ENCODE results near the gene NUF2. TPM values are rescaled to one million over a fixed set of nuclear protein-coding genes. Genes with fewer than 3 reads are reported as not detected.

Gene NUF2
- total RNA-seq, 1 donor from 2014 or later: 1.0 TPM

GRCh38 chr1:163366555-163366954 is 44.8 kb downstream of the NUF2 start:
- Histone ChIP-seq H3K4me3 (ENCODE audit: low read length in 3 of 3) (no peak overlapping the region), H3K27ac (ENCODE audit: low read depth, low read length) (no peak overlapping the region), H3K4me1 (ENCODE audit: control insufficient read depth in 3 of 3, insufficient read depth in 3 of 3, low read length in 3 of 3) (no peaks in the 10 kb centered on the region), H3K27me3 (ENCODE audit: control insufficient read depth in 3 of 3, insufficient read depth in 3 of 3, low read length in 3 of 3) (no peaks in the 10 kb centered on the region), H3K9ac (ENCODE audit: low read depth in 1 of 3, low read length in 3 of 3) (no peak overlapping the region), H3K36me3 (ENCODE audit: control insufficient read depth in 3 of 3, insufficient read depth in 3 of 3, low read length in 3 of 3) (no peaks in the 10 kb centered on the region), H3K9me3 (ENCODE audit: control insufficient read depth in 3 of 3, low read length in 3 of 3) (no peaks in the 10 kb centered on the region)

GRCh38 chr1:163367721-163368120 is 46.0 kb downstream of the NUF2 start:
- Histone ChIP-seq H3K27me3 (ENCODE audit: control insufficient read depth in 3 of 3, insufficient read depth in 3 of 3, low read length in 3 of 3) (no peaks in the 10 kb centered on the region), H3K9me3 (ENCODE audit: control insufficient read depth in 3 of 3, low read length in 3 of 3) (no peaks in the 10 kb centered on the region), H3K4me1 (ENCODE audit: control insufficient read depth in 3 of 3, insufficient read depth in 3 of 3, low read length in 3 of 3) (no peaks in the 10 kb centered on the region), H3K27ac (ENCODE audit: low read depth, low read length) (no peak overlapping the region), H3K36me3 (ENCODE audit: control insufficient read depth in 3 of 3, insufficient read depth in 3 of 3, low read length in 3 of 3) (no peaks in the 10 kb centered on the region), H3K9ac (ENCODE audit: low read depth in 1 of 3, low read length in 3 of 3) (no peak overlapping the region), H3K4me3 (ENCODE audit: low read length in 3 of 3) (no peak overlapping the region)

GRCh38 chr1:163372576-163372975 is 50.8 kb downstream of the NUF2 start:
- H3K27ac ChIP-seq (ENCODE audit: low read depth, low read length): no peak overlapping the region
- H3K27me3 ChIP-seq (ENCODE audit: control insufficient read depth in 3 of 3, insufficient read depth in 3 of 3, low read length in 3 of 3): no peaks in the 10 kb centered on the region
- H3K36me3 ChIP-seq (ENCODE audit: control insufficient read depth in 3 of 3, insufficient read depth in 3 of 3, low read length in 3 of 3): no peaks in the 10 kb centered on the region
- H3K4me3 ChIP-seq (ENCODE audit: low read length in 3 of 3): no peak overlapping the region
- H3K9ac ChIP-seq (ENCODE audit: low read depth in 1 of 3, low read length in 3 of 3): no peak overlapping the region
- no peaks in the 10 kb centered on the region for H3K9me3 ChIP-seq (ENCODE audit: control insufficient read depth in 3 of 3, low read length in 3 of 3)
- no peaks in the 10 kb centered on the region for H3K4me1 ChIP-seq (ENCODE audit: control insufficient read depth in 3 of 3, insufficient read depth in 3 of 3, low read length in 3 of 3)

- Histone ChIP-seq H3K36me3 (ENCODE audit: control insufficient read depth in 3 of 3, insufficient read depth in 3 of 3, low read length in 3 of 3) (no peaks in the 10 kb centered on the region), H3K9me3 (ENCODE audit: control insufficient read depth in 3 of 3, low read length in 3 of 3) (no peaks in the 10 kb centered on the region), H3K27me3 (ENCODE audit: control insufficient read depth in 3 of 3, insufficient read depth in 3 of 3, low read length in 3 of 3) (no peaks in the 10 kb centered on the region), H3K9ac (ENCODE audit: low read depth in 1 of 3, low read length in 3 of 3) (no peak overlapping the region), H3K27ac (ENCODE audit: low read depth, low read length) (no peak overlapping the region), H3K4me3 (ENCODE audit: low read length in 3 of 3) (no peak overlapping the region), H3K4me1 (ENCODE audit: control insufficient read depth in 3 of 3, insufficient read depth in 3 of 3, low read length in 3 of 3) (peaks cover 0 to 5% (median 4%) of the 10 kb centered on the region in 3 donors)
Observed at GRCh38 chr1:163378554-163378953, 56.8 kb downstream of the NUF2 start.

GRCh38 chr1:163379801-163380200 is 58.0 kb downstream of the NUF2 start:
- Histone ChIP-seq H3K27ac (ENCODE audit: low read depth, low read length) (no peak overlapping the region), H3K36me3 (ENCODE audit: control insufficient read depth in 3 of 3, insufficient read depth in 3 of 3, low read length in 3 of 3) (no peaks in the 10 kb centered on the region), H3K27me3 (ENCODE audit: control insufficient read depth in 3 of 3, insufficient read depth in 3 of 3, low read length in 3 of 3) (no peaks in the 10 kb centered on the region), H3K4me1 (ENCODE audit: control insufficient read depth in 3 of 3, insufficient read depth in 3 of 3, low read length in 3 of 3) (peaks cover 0 to 5% (median 4%) of the 10 kb centered on the region in 3 donors), H3K9me3 (ENCODE audit: control insufficient read depth in 3 of 3, low read length in 3 of 3) (no peaks in the 10 kb centered on the region), H3K4me3 (ENCODE audit: low read length in 3 of 3) (no peak overlapping the region), H3K9ac (ENCODE audit: low read depth in 1 of 3, low read length in 3 of 3) (no peak overlapping the region)

GRCh38 chr1:163381487-163382184 is 59.9 kb downstream of the NUF2 start:
- no peaks in the 10 kb centered on the region for H3K36me3 ChIP-seq (ENCODE audit: control insufficient read depth in 3 of 3, insufficient read depth in 3 of 3, low read length in 3 of 3)
- no peaks in the 10 kb centered on the region for H3K27me3 ChIP-seq (ENCODE audit: control insufficient read depth in 3 of 3, insufficient read depth in 3 of 3, low read length in 3 of 3)
- peaks cover 0 to 5% (median 4%) of the 10 kb centered on the region in 3 donors for H3K4me1 ChIP-seq (ENCODE audit: control insufficient read depth in 3 of 3, insufficient read depth in 3 of 3, low read length in 3 of 3)
- H3K9ac ChIP-seq (ENCODE audit: low read depth in 1 of 3, low read length in 3 of 3): no peak overlapping the region
- no peak overlapping the region for H3K4me3 ChIP-seq (ENCODE audit: low read length in 3 of 3)
- H3K27ac ChIP-seq (ENCODE audit: low read depth, low read length): no peak overlapping the region
- H3K9me3 ChIP-seq (ENCODE audit: control insufficient read depth in 3 of 3, low read length in 3 of 3): no peaks in the 10 kb centered on the region

GRCh38 chr1:163382395-163382794 is 60.6 kb downstream of the NUF2 start:
- H3K9me3 ChIP-seq (ENCODE audit: control insufficient read depth in 3 of 3, low read length in 3 of 3): no peaks in the 10 kb centered on the region
- H3K4me3 ChIP-seq (ENCODE audit: low read length in 3 of 3): no peak overlapping the region
- H3K4me1 ChIP-seq (ENCODE audit: control insufficient read depth in 3 of 3, insufficient read depth in 3 of 3, low read length in 3 of 3): peaks cover 0 to 5% (median 4%) of the 10 kb centered on the region in 3 donors
- H3K27me3 ChIP-seq (ENCODE audit: control insufficient read depth in 3 of 3, insufficient read depth in 3 of 3, low read length in 3 of 3): no peaks in the 10 kb centered on the region
- H3K36me3 ChIP-seq (ENCODE audit: control insufficient read depth in 3 of 3, insufficient read depth in 3 of 3, low read length in 3 of 3): no peaks in the 10 kb centered on the region
- H3K9ac ChIP-seq (ENCODE audit: low read depth in 1 of 3, low read length in 3 of 3): no peak overlapping the region
- no peak overlapping the region for H3K27ac ChIP-seq (ENCODE audit: low read depth, low read length)

- H3K4me1 ChIP-seq (ENCODE audit: control insufficient read depth in 3 of 3, insufficient read depth in 3 of 3, low read length in 3 of 3): no peaks in the 10 kb centered on the region
- no peak overlapping the region for H3K9ac ChIP-seq (ENCODE audit: low read depth in 1 of 3, low read length in 3 of 3)
- H3K27me3 ChIP-seq (ENCODE audit: control insufficient read depth in 3 of 3, insufficient read depth in 3 of 3, low read length in 3 of 3): no peaks in the 10 kb centered on the region
- no peaks in the 10 kb centered on the region for H3K36me3 ChIP-seq (ENCODE audit: control insufficient read depth in 3 of 3, insufficient read depth in 3 of 3, low read length in 3 of 3)
- no peak overlapping the region for H3K27ac ChIP-seq (ENCODE audit: low read depth, low read length)
- no peak overlapping the region for H3K4me3 ChIP-seq (ENCODE audit: low read length in 3 of 3)
- no peaks in the 10 kb centered on the region for H3K9me3 ChIP-seq (ENCODE audit: control insufficient read depth in 3 of 3, low read length in 3 of 3)
Observed at GRCh38 chr1:163387146-163387545, 65.4 kb downstream of the NUF2 start.

GRCh38 chr1:163388970-163389369 is 67.2 kb downstream of the NUF2 start:
- no peaks in the 10 kb centered on the region for H3K9me3 ChIP-seq (ENCODE audit: control insufficient read depth in 3 of 3, low read length in 3 of 3)
- no peak overlapping the region for H3K9ac ChIP-seq (ENCODE audit: low read depth in 1 of 3, low read length in 3 of 3)
- H3K36me3 ChIP-seq (ENCODE audit: control insufficient read depth in 3 of 3, insufficient read depth in 3 of 3, low read length in 3 of 3): no peaks in the 10 kb centered on the region
- no peaks in the 10 kb centered on the region for H3K27me3 ChIP-seq (ENCODE audit: control insufficient read depth in 3 of 3, insufficient read depth in 3 of 3, low read length in 3 of 3)
- H3K27ac ChIP-seq (ENCODE audit: low read depth, low read length): no peak overlapping the region
- H3K4me1 ChIP-seq (ENCODE audit: control insufficient read depth in 3 of 3, insufficient read depth in 3 of 3, low read length in 3 of 3): no peaks in the 10 kb centered on the region
- no peak overlapping the region for H3K4me3 ChIP-seq (ENCODE audit: low read length in 3 of 3)

GRCh38 chr1:163395790-163396189 is 74.0 kb downstream of the NUF2 start:
- Histone ChIP-seq H3K4me1 (ENCODE audit: control insufficient read depth in 3 of 3, insufficient read depth in 3 of 3, low read length in 3 of 3) (no peaks in the 10 kb centered on the region), H3K4me3 (ENCODE audit: low read length in 3 of 3) (no peak overlapping the region), H3K9me3 (ENCODE audit: control insufficient read depth in 3 of 3, low read length in 3 of 3) (no peaks in the 10 kb centered on the region), H3K36me3 (ENCODE audit: control insufficient read depth in 3 of 3, insufficient read depth in 3 of 3, low read length in 3 of 3) (no peaks in the 10 kb centered on the region), H3K27ac (ENCODE audit: low read depth, low read length) (no peak overlapping the region), H3K27me3 (ENCODE audit: control insufficient read depth in 3 of 3, insufficient read depth in 3 of 3, low read length in 3 of 3) (no peaks in the 10 kb centered on the region), H3K9ac (ENCODE audit: low read depth in 1 of 3, low read length in 3 of 3) (no peak overlapping the region)

All from skeletal muscle tissue (tissue), 4 donors.